NCI-H2227 (cell line): Measurements from ENCODE around the gene PFDN1.
"Not testable (repeated sequence)": the region's sequence is repeated elsewhere in the genome, so short reads cannot be mapped to it uniquely, and the experiment has no call there.

Experiments
- DNase-seq: peaks from one replicate; lab custom pipeline; 2025; ENCODE audit not compliant: unreplicated experiment; lab: John Stamatoyannopoulos, UW

The PFDN1 gene

GRCh38 chr5:140302786-140303639, at the start of gene PFDN1:
Gene PFDN1 (minus strand): TSS chr5:140303101. CDS start chr5:140303073, 28 bp downstream.
- peak; percentile 94 for DNase-seq

- DNase-seq: peak; percentile 62
These were observed 48.9 kb upstream of the PFDN1 start for GRCh38 chr5:140351609-140352334.

- no peak for DNase-seq
These were observed 46.3 kb upstream of the PFDN1 start for GRCh38 chr5:140349244-140349643.

GRCh38 chr5:140348104-140348503, 45.2 kb upstream of the PFDN1 start:
- no peak for DNase-seq

- no peak for DNase-seq
These were observed 44.5 kb upstream of the PFDN1 start for GRCh38 chr5:140347360-140347759.

GRCh38 chr5:140346348-140347221, 43.7 kb upstream of the PFDN1 start, which contains the start of gene HBEGF:
Gene HBEGF (minus strand): TSS chr5:140346603. CDS start chr5:140346328, 275 bp downstream.
- DNase-seq: peak; percentile 73

GRCh38 chr5:140345919-140346347, 43.0 kb upstream of the PFDN1 start:
- peak; percentile 34 for DNase-seq

GRCh38 chr5:140344683-140345423, 42.0 kb upstream of the PFDN1 start:
- no peak for DNase-seq

GRCh38 chr5:140343849-140344248, 40.9 kb upstream of the PFDN1 start:
- DNase-seq: not testable (repeated sequence)

- DNase-seq: no peak
These were observed 40.0 kb upstream of the PFDN1 start for GRCh38 chr5:140342896-140343295.

- DNase-seq: no peak
These were observed 39.4 kb upstream of the PFDN1 start for GRCh38 chr5:140342287-140342686.

GRCh38 chr5:140341591-140341990, 38.7 kb upstream of the PFDN1 start:
- no peak for DNase-seq

GRCh38 chr5:140340605-140341121, 37.8 kb upstream of the PFDN1 start:
- DNase-seq: no peak

GRCh38 chr5:140339636-140340035, 36.7 kb upstream of the PFDN1 start:
- DNase-seq: no peak

GRCh38 chr5:140338908-140339307, 36.0 kb upstream of the PFDN1 start:
- DNase-seq: no peak

- DNase-seq: no peak
These were observed 35.4 kb upstream of the PFDN1 start for GRCh38 chr5:140338336-140338735.

- DNase-seq: no peak
These were observed 35.0 kb upstream of the PFDN1 start for GRCh38 chr5:140337880-140338279.

- DNase-seq: no peak
These were observed 33.5 kb upstream of the PFDN1 start for GRCh38 chr5:140336388-140336787.

- no peak for DNase-seq
These were observed 28.7 kb upstream of the PFDN1 start for GRCh38 chr5:140331638-140332037.
